GM19395 (cell line): Measurements from ENCODE around the gene AEBP2.
A peak's percentile ranks its signal among the peaks of the same experiment; 100 is the strongest.
"Not testable (repeated sequence)": the region's sequence is repeated elsewhere in the genome, so short reads cannot be mapped to it uniquely, and the experiment has no call there.

ENCODE experiments used
- ATAC-seq: cut with Tn5 transposase; IDR thresholded peaks from one replicate; pipeline ENCODE4 v1.9.1; 2021; ENCODE audit warnings: mild to moderate bottlenecking, moderate library complexity; ENCODE audit not compliant: unreplicated experiment

The AEBP2 gene

GRCh38 chr12:19453961-19454360 lies 14.7 kb downstream of the AEBP2 start:
- no peak for ATAC-seq

DNA sequence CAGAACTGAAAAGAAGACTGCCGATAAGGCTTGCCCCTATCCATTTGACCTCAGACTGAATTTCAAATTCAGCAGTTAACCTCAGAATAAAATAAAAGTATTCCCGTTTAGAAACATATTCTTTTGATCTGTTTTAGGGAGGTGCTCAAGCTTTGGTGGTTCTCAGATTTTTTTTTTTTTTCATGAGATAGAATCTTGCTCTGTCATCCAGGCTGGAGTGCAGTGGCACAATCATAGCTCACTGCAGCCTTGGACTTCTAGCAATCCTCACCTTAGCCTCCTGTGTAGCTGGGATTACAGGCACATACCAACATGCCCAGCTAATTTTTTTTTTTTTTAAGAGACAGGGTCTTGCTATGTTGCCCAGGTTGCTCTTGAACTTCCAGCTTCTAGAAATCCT lies 15.5 kb downstream of the AEBP2 start:
- no peak for ATAC-seq

DNA sequence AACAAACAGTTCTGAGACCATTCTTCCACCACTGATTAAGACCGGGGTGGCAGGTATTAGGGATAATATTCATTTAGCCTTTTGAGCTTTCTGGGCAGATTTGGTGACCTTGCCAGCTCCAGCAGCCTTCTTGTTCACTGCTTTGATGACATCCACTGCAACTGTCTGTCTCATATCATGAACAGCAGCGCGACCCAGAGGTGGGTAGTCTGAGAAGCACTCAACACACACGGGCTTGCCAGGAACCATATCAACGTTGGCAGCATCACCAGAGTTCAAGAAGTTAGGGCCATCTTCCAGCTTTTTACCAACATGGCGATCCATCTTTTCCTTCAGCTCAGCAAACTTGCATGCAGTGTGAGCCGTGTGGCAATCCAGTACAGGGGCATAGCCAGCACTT lies 16.9 kb downstream of the AEBP2 start:
- no peak for ATAC-seq

DNA sequence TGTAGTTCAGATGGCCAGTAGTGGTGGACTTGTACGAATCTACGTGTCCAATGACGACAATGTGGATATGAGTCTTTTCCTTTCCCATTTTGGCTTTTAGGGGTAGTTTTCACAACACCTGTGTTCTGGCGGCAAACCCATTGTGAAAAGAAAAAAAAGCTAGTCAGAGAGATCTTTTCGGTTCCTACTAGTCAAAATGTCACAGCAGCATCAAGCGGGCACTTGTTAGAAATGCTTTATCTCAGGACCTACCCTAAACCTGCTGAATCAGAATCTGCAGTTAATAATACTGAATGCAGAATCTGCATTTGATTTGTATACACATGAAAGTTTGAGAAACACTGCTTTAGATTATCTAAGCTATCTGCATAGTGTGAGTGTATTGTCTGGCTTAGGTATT lies 18.3 kb downstream of the AEBP2 start:
- peak; percentile 46 for ATAC-seq

GRCh38 chr12:19458733-19459132 lies 19.4 kb downstream of the AEBP2 start:
- ATAC-seq: no peak

DNA sequence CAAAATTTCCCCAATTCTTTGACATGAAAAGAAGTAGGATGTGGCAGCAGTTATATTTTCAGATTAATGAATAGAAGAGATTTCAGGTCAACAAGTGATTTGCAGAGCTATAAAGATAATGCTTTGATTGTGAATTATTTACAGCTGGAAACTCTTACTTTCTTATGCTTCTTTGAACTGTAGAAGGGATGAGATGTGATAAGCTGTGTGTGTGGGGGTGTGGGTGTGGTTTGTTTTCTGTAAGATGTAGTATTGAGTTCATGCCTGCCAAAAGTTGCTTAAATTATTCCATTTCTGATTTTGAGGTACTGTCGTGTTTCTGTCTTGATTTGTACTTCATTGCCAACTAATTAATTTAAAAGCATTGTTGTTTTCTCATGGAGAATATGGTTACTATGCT lies 22.7 kb downstream of the AEBP2 start:
- no peak for ATAC-seq

- no peak for ATAC-seq
Observed at GRCh38 chr12:19462406-19462805, 23.1 kb downstream of the AEBP2 start.

- no peak for ATAC-seq
Observed at GRCh38 chr12:19464192-19464580, 24.9 kb downstream of the AEBP2 start.

GRCh38 chr12:19465711-19466110 lies 26.4 kb downstream of the AEBP2 start:
- no peak for ATAC-seq

DNA sequence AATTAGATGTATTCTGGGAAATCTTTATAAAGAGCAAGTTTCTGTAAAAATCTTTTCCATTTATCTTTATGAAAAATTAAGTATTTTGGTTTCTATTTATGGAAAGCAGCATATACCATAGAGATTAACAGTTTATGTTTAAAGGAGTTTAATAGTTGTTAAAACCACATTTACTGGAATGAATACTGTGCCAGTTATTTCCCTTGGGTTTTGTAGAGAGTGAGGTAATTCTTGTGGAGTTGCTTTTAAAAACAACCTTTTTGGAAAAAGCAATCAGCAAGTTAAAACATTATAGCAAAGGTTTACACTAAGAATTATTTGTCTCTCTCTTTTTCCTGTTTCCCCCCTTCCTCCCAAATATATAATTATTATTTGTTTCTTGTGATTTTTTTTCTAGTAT lies 34.9 kb downstream of the AEBP2 start:
- ATAC-seq: no peak

DNA sequence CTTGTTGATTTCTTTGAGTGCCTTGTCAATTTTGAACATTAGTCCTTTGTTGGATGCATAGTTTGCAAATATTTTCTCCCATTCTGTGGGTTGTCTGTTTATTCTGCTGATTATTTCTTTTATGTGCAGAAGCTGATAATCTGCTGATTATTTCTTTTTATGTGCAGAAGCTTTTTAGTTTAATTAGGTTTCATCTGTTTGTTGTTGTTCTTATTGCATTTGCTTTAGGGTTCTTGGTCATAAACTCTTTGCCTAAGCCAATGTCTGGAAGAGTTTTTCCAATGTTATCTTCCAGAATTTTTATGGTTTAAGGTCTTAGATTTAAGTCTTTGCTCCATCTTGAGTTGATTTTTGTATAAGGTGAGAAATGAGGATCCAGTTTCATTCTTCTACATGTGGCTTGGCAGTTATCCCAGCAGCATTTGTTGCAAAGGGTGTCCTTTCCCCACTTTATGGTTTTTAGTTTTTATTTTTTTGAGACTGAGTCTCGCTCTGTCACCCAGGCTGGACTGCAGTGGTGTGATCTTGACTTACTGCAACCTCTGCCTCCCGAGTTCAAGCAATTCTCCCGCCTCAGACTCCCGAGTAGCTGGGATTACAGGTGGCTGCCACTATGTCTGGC lies 36.7 kb downstream of the AEBP2 start:
- not testable (repeated sequence) for ATAC-seq

DNA sequence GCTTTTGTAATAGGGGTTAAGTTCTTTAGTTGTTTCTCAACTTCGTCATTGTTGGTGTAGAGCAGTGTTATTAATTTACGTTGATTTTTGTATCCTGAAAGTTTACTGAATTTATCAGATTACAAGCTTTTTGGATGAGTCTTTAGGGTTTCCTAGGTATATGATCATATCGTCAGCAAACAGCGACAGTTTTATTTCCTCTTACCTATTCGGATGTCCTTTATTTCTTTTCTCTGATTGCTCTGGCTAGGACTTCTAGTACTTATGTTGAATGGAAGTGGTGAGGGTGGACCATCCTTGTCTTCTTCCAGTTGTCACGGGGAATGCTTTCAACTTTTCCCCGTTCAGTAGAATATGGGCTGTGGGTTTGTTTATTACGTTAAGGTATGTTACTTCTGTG lies 37.8 kb downstream of the AEBP2 start:
- ATAC-seq: no peak

- ATAC-seq: no peak
Observed at GRCh38 chr12:19480459-19480858, 41.2 kb downstream of the AEBP2 start.

DNA sequence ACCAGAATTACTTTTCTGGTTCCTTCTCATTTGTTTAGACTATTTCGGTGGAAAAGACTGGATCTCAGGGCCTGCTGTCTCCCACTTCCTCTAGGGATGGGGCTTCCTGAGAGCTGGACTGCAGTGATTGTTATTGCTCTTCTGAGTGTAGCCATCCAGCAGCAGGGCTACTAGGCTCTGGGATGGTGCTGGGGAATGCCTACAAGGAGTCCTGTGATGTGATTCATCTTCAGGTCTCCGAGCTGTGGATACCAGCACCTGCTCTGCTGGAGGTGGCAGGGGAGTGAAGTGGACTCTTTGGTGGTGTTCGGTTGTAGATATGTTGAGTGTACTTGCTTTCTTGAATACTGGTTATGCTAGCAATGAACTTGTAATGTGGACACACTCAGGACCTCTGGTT lies 42.7 kb downstream of the AEBP2 start:
- peak; percentile 11 for ATAC-seq

DNA sequence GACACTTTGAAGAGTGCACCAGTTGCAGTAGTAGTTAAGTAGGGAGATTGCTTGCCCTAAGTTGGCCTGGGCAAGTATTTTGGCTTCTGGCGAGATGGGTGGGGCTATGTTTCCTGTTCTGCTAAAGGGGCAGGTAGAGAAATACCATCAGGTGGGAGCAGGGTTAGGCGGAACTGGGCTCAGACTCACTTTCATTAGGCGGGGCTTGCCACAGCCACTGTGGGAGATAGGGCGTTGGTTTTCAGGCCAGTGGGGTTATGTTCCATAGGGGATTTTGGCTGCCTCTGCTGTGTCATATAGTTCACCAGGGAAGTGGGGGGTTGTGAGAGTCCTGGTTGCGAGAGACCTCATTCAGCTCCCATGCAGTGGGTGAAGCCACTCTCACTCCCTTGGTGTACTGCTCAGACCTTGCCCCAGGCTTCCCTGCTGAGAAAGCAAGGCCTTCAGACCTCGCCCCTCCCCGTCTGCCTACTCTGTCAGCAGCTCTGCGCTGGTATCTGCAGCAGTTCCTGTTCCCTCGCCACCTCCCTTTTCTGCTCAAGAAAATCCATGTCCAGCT lies 43.3 kb downstream of the AEBP2 start:
- ATAC-seq: peak; percentile 88

DNA sequence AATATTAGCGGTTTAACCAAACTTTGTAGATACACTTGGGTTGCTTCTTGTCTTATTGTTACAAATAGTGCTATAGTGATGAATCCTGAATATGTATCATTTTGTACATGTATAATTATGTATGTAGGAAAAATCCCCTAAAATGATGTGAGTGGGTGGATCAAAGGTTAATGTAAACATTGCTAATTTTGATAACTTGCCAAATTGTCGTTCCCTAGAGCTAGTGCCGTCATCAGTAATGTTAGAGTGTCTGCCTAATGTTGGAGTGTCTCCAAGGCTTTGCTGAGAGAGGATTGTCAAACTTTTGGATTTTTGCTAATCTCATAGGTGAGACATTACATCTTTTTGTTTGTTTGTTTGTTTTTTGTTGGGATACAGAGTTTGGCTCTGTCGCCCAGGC lies 44.4 kb downstream of the AEBP2 start:
- no peak for ATAC-seq

DNA sequence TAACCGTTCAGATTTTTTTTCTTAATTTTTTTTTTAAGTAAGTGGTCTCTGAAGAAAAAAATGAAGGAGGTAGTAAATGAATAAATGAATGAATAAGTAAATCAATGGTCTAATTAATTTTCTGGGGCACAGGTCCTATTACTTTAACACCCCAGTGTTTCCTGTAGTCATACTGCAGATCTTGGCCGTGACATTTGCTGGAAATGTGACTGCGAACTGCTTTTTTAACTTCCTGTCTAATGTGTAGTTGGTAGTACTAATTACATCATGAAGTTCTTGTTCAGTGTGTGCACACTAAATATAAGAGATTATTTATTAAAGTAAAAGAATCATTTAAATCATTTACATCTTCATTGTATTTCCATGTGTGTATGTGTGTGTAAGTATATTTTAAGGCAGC lies 45.4 kb downstream of the AEBP2 start:
- ATAC-seq: no peak

DNA sequence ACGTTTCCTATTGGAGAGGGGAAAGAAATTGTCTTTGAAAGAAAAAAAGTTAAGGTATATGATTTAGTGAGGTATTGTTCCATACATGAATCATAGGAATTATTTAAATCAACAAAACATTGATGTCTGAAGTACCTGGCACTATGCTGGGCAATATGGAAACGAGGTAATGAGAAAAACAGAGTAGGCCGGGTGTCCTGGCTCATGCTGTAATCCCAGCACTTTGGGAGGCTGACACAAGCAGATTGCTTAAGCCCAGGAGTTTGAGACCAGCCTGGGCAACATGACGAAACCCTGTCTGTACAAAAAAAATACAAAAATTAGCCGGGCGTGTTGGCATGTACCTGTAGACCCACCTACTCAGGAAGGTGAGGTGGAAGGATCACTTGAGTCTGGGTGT lies 45.9 kb downstream of the AEBP2 start:
- no peak for ATAC-seq

GRCh38 chr12:19489168-19489567 lies 49.9 kb downstream of the AEBP2 start:
- no peak for ATAC-seq

DNA sequence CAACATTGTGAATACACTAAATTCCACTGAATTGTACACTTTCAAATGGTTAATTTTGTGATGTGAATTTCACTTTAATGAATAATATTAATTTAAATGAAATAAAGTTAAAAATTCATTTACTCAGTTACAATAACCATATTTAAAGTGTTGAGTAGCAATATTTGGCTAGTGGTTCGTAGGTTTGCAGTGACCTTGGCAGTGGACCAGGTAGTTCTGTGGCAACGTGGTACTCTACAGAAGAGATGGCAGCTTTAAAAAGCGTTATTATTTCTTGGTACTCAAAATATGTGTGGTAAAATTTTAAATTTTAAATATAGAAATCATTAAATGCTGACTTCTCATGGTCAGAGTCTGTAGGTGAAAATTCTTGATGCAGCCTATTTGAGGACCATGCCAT lies 51.6 kb downstream of the AEBP2 start:
- no peak for ATAC-seq

GRCh38 chr12:19491863-19492262 lies 52.6 kb downstream of the AEBP2 start:
- no peak for ATAC-seq

DNA sequence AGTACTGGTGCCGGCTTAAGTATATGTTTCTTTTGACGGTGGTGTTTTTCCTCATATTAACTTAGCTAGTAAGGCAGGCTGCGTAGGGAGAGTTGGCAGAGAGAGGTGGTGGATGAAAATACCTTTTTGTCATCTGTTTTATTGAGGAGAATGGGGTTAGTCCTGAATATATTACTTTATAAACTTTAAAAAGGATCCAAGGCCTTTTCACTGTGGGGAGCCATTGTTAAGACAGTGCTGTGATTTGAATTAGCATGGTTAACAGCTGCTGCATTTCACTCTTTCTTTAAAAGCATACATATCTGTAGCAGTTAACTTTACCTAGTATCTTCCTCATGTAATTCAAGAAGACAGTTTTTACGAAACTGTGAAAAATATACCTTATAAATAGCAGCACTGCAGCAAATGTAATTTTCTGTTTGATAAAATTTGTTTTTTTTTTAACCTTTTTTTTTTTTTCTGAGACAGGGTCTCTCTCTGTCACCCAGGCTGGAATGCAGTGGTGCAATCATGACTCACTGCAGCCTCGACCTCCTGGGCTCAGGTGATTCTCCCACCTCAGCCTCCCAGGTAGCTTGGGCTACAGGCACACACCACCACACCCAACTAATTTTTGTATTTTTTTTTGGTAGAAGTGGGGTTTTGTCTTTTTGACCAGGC lies 57.1 kb downstream of the AEBP2 start:
- ATAC-seq: no peak

- ATAC-seq: no peak
Observed at GRCh38 chr12:19498099-19498498, 58.8 kb downstream of the AEBP2 start.
